ENCODE measurements around the gene ATP8B1. TPM values are rescaled to one million over a fixed set of nuclear protein-coding genes. Genes with fewer than 3 reads are reported as not detected.

ATP8B1 gene
- total RNA-seq, 4 donors from 2014 or later: 120 to 321 (median 252) TPM

- Histone ChIP-seq H3K9me3 (no peaks in the 10 kb centered on the region), H3K36me3 (no peaks in the 10 kb centered on the region), H3K4me3 (no peak overlapping the region), H3K27me3 (no peaks in the 10 kb centered on the region), H3K27ac (peak overlapping the region; percentile 78 to 84 (median 84)), H3K4me1 (peaks cover 18 to 89% (median 71%) of the 10 kb centered on the region in 4 donors)
- intact Hi-C loops (cut with DNase I; ENCODE audit: low total_unique reads) (no loop called here), in situ Hi-C loops (cut with MboI; ENCODE audit: low pct_ligation_motif_present in 1 of 4, low pct_unique_long_range_greater_than_20kb in 1 of 4, low sequenced_read_pairs in 3 of 4) (no loop called here)
- TF ChIP-seq, protein P1, sequence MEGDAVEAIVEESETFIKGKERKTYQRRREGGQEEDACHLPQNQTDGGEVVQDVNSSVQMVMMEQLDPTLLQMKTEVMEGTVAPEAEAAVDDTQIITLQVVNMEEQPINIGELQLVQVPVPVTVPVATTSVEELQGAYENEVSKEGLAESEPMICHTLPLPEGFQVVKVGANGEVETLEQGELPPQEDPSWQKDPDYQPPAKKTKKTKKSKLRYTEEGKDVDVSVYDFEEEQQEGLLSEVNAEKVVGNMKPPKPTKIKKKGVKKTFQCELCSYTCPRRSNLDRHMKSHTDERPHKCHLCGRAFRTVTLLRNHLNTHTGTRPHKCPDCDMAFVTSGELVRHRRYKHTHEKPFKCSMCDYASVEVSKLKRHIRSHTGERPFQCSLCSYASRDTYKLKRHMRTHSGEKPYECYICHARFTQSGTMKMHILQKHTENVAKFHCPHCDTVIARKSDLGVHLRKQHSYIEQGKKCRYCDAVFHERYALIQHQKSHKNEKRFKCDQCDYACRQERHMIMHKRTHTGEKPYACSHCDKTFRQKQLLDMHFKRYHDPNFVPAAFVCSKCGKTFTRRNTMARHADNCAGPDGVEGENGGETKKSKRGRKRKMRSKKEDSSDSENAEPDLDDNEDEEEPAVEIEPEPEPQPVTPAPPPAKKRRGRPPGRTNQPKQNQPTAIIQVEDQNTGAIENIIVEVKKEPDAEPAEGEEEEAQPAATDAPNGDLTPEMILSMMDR (IDR thresholded peaks at IDR 0.05): no peak
- TF ChIP-seq EP300 (IDR thresholded peaks at IDR 0.05; ENCODE audit: low read depth) (no peak), POLR2A (IDR thresholded peaks at IDR 0.05) (peak; percentile 12), POLR2AphosphoS5 (IDR thresholded peaks at IDR 0.05) (peak in 2 of 3 donors; percentile 31 to 39)
- DNase-seq: peak; percentile 56
- 48 to 49% methylated on average over 4 to 8 of the region's 8 CpGs for WGBS, 2 donors (ENCODE audit: low coverage in 1 of 2)
Observed at GRCh38 chr18:57785751-57786437, 17.2 kb downstream of the ATP8B1 start.

DNA sequence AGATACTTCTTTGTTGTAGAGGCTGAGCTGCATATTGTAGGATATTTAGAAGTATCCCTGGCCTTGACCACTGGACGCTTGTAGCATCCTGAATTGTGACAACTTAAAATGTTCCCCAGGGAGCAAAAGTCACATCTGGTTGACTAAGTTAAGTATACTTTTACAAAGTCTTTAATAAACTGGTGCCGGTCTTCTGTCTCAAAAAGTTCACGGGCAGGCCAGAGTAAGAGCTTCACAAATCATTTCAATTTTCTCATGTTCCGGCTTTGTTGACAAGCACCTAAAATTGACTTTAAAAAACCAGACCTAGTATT is 18.4 kb downstream of the ATP8B1 start:
- H3K9me3 ChIP-seq: no peaks in the 10 kb centered on the region
- H3K27ac ChIP-seq: peak overlapping the region; percentile 78 to 84 (median 84)
- in situ Hi-C loops (cut with MboI; ENCODE audit: low pct_ligation_motif_present in 1 of 4, low pct_unique_long_range_greater_than_20kb in 1 of 4, low sequenced_read_pairs in 3 of 4) (no loop called here), intact Hi-C loops (cut with DNase I; ENCODE audit: low total_unique reads) (no loop called here)
- 76 to 90% methylated on average over 2 to 4 of the region's 4 CpGs for WGBS, 2 donors (ENCODE audit: low coverage in 1 of 2)
- H3K4me3 ChIP-seq: no peak overlapping the region
- H3K4me1 ChIP-seq: peaks cover 25 to 90% (median 74%) of the 10 kb centered on the region in 4 donors
- no peak for DNase-seq
- no peaks in the 10 kb centered on the region for H3K27me3 ChIP-seq
- H3K36me3 ChIP-seq: no peaks in the 10 kb centered on the region
- TF ChIP-seq POLR2AphosphoS5 (IDR thresholded peaks at IDR 0.05) (no peak), EP300 (IDR thresholded peaks at IDR 0.05; ENCODE audit: low read depth) (no peak), POLR2A (IDR thresholded peaks at IDR 0.05) (no peak)
- TF ChIP-seq, protein P1 (IDR thresholded peaks at IDR 0.05): no peak

DNA sequence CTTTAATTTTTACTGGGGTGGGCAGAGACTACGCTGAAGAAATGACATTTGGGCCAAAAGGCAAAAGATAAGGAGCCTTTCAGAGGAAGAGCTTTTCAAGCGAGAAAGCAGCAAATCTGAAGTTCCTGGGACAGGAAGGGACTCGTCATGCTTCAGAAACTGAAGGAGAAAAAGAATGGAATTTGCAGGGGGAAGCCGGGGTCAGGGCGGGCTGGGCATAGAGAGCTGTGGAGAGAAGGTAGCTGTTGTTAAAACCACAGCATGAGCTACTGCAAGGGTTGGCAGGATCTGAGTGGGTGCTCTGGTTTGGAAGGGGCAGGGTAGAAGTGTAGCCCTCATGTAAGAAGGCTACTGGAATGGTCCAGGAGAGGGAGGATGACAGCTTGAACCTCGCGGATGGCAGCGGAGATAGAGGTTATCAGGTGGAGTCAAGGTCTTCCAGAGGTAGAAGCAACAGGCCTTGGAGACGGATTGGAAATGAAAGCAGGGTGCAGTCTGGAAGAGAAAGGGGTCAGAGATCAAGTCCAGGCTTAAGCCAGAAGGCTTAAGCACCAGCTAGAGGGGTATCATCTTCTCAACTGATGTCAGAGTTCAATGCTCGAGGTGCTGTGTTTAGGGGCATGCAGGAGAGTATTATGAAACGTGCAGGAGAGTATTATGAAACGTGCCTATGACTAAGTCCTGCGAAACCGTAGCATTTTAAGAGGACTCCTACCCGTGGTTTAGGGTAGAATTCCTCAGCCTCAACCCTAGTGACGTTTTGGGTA is 18.9 kb downstream of the ATP8B1 start:
- no peak for DNase-seq
- no peaks in the 10 kb centered on the region for H3K36me3 ChIP-seq
- H3K4me1 ChIP-seq: peaks cover 20 to 90% (median 71%) of the 10 kb centered on the region in 4 donors
- no peaks in the 10 kb centered on the region for H3K9me3 ChIP-seq
- TF ChIP-seq EP300 (IDR thresholded peaks at IDR 0.05; ENCODE audit: low read depth) (no peak), POLR2AphosphoS5 (IDR thresholded peaks at IDR 0.05) (no peak), POLR2A (IDR thresholded peaks at IDR 0.05) (no peak)
- TF ChIP-seq, protein P1 (IDR thresholded peaks at IDR 0.05): no peak
- peak overlapping the region; percentile 78 to 84 (median 84) for H3K27ac ChIP-seq
- WGBS, 2 donors (ENCODE audit: low coverage in 1 of 2): 67 to 74% methylated on average over 14 to 16 of the region's 16 CpGs
- H3K27me3 ChIP-seq: no peaks in the 10 kb centered on the region
- no peak overlapping the region for H3K4me3 ChIP-seq
- intact Hi-C loops (cut with DNase I; ENCODE audit: low total_unique reads): no loop called here
- in situ Hi-C loops (cut with MboI; ENCODE audit: low pct_ligation_motif_present in 1 of 4, low pct_unique_long_range_greater_than_20kb in 1 of 4, low sequenced_read_pairs in 3 of 4): no loop called here

GRCh38 chr18:57782049-57782448 is 21.1 kb downstream of the ATP8B1 start:
- TF ChIP-seq, protein P1 (IDR thresholded peaks at IDR 0.05): no peak
- no peak for TF ChIP-seq POLR2A (IDR thresholded peaks at IDR 0.05)
- no peak for TF ChIP-seq EP300 (IDR thresholded peaks at IDR 0.05; ENCODE audit: low read depth)
- TF ChIP-seq POLR2AphosphoS5 (IDR thresholded peaks at IDR 0.05): no peak
- no peak for DNase-seq
- Histone ChIP-seq H3K4me3 (no peak overlapping the region), H3K36me3 (no peaks in the 10 kb centered on the region), H3K9me3 (no peaks in the 10 kb centered on the region), H3K27ac (peak overlapping the region in 3 of 4 donors; percentile 65 to 79 (median 71)), H3K4me1 (peaks cover 14 to 88% (median 55%) of the 10 kb centered on the region in 4 donors), H3K27me3 (no peaks in the 10 kb centered on the region)
- intact Hi-C loops (cut with DNase I; ENCODE audit: low total_unique reads) (no loop called here), in situ Hi-C loops (cut with MboI; ENCODE audit: low pct_ligation_motif_present in 1 of 4, low pct_unique_long_range_greater_than_20kb in 1 of 4, low sequenced_read_pairs in 3 of 4) (no loop called here)
- WGBS, 2 donors (ENCODE audit: low coverage in 1 of 2): 96% methylated on average over 5 of the region's 5 CpGs

All from transverse colon (tissue), 4 donors.